Left kidney (tissue), 2 donors: ENCODE results near the gene KRTAP4-6. TPM values are rescaled to one million over a fixed set of nuclear protein-coding genes. Genes with fewer than 3 reads are reported as not detected.
"Not testable (repeated sequence)": the region's sequence is repeated elsewhere in the genome, so short reads cannot be mapped to it uniquely, and the experiment has no call there.

Source experiments
- DNase-seq: peaks from one replicate; pipeline ENCODE4 v3.0.0-alpha.2; 2013
- polyA plus RNA-seq: library from polyadenylated mRNA; unstranded; fragments of 120-200 nt; gene quantifications from one replicate; pipeline ENCODE4 v1.2.1, GENCODE V29; 2013; ENCODE audit not compliant: insufficient read length

KRTAP4-6 gene
- polyA plus RNA-seq, 1 donor, result not detected

DNA sequence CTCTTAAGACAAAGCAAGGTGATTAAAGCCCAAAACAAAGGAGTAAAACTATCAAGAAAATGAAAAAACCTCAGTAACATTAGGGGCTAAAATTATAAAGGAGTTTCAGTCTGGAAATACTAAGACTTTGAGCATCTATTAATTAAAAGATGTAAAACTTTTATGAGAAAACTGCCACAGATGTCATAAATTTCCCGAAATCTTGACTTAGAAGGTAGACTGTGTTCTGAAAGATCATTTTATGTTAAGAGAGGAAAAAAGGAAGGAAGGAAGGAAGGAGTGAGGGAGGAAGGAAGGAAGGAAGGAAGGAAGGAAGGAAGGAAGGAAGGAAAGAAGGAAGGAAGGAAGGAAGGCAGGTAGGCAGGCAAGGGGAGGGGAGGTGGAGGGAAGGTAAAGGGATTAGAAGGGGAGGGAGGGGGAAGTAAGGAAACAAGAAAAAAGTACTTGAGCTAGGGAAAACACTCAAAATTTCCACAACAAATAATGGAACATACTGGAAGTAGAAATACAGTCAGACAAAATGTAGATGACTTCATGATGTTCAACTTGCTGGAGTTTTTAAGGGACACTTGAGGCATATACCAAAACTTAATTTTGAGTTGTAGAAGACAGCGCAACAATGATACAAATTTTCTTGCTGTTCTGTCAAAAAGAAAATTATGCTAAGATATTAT is 7.3 kb upstream of the KRTAP4-6 start:
- no peak for DNase-seq

DNA sequence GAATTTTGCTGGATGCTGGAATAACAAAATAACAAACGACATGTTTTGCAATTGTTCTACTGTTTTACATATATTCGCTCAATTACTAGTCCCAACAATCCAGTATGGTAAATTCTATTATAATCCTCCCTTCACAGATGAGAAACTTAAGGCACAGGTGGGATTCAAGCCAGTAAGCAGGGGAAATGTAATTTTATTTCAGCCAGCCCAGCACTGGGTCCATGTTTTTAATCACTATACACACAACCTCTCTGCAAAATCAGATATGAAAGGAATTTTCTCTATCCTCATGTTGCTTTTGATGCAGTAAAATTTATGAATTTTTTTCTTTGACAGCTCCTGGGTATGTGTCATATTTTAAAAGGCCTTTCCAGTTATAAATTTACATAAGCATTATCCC is 4.9 kb upstream of the KRTAP4-6 start:
- DNase-seq, result no peak

DNA sequence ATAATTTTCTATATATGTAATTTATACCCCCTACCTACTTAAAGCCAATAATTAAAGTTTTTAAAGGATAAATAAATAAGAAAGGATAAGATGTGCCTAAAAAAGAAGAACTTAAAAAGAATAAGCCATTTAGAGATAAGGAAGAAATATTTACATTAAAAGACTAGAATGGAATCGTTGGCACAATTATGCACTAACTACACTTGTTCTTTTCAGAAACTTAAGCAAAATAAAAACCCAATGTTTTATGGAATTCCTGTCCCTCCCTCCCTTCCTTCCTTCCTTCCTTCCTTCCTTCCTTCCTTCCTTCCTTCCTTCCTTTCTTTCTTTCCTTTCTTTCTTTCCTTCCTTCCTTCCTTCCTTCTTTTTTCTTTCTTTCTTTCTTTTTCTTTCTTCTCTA is 4.5 kb upstream of the KRTAP4-6 start:
- no peak for DNase-seq

DNA sequence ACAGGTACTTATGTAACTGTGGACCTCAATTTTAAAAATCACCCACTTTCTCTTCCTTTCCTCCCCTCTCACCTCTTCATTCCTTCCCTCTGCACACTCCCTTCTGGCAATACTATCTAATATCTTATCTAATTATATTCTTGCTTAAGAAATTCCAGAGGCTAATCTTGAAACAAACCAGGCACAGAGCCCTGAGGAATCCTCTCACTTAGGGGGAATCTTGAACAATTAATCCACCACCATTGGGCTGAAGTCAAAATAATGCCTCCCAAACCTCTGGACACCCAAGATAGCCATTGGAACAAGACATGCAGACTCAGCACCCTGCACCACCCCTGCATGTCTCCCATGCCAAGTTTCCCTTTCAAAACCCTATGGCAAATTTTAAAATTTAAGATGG is 1.0 kb upstream of the KRTAP4-6 start:
- DNase-seq, result no peak

DNA sequence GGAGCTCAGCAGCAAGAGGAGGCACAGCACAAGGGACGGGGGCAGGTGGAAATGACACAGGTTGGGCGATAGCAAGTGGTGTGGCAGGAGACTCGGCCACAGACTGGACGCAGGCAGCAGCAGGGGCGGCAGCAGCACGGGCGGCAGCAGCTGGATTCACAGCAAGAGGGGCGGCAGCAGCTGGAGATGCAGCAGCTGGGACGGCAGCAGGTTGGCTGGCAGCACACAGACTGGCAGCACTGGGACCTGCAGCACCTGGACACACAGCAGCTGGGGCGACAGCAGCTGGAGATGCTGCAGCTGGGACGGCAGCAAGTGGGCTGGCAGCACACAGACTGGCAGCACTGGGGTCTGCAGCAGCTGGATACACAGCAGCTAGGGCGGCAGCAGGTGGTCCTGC is 479 bp downstream of the KRTAP4-6 start:
- DNase-seq, result not testable (repeated sequence)

DNA sequence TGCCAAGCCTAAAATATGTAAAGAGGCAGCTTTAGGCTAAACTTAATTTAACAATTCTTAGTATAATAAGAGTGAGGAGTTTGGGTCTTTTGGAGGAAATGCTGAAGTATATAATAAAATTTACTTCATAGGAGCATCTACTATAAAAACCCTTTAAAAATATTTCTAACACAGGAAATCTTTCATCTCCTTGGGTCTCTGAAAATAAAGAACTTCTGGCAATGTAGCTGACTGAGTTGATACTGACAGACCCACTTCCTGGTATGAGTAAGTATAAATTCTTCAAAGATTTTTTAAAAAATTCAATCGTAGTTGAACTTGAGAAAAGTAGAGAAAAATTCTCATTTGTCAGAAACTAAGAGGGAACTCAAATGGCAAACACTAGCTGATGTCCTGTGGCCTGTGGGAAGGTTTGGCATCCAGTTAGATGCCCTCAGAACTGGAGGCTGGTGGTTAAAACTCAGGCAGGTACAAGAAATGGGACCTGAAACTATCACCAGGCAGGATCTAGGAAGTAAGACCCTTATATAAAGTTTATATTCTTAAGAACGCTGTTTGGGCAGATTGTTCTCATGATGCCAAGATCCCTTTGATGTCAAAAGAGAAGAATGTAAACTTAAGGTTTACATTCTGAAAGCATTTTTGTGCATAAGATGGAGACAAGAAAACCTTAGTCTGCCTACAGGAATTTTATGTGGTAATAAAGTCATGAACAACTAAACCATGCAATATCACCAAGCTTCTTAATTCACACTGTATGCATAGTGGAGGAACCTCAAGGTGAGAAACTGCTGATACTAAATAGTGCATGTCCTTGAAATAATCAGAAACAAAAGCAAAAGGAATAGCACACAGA is 6.2 kb downstream of the KRTAP4-6 start:
- no peak for DNase-seq

DNA sequence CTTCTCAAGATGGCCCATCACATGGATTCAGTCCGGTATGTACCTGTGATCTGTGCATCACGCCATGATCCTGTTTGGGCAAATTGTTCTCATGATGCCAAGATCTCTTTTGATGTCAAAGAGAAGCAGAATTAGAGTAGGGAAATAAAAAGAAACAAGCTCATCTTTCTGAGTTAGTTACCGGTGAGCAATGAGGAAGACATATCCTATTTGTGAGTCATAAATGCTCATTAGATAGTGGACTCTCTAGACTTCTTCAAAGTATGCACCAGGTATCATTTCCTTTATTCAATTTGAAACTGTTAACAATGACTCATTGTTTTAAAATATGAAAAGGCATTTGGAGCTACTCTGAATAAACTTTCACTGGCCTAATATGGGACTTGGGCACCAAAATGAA is 8.4 kb downstream of the KRTAP4-6 start:
- DNase-seq, result no peak

DNA sequence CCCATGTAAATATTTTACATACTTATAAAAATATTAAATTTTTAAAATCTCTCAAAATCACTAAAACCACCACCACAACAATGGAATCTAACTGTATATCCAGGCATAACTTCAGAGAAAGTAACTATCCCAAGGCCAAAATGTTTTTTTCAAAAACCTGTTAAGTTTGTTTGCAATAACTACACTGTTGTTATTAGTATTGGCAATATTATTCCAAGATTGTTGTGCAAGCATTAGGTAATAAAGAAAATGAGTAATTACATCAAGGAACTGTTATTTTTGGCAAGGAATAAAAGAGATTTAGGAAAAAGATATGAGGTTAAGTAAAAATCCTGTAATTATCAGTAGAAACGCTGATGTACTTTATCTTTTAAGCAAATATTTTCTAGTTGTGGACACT is 13.0 kb downstream of the KRTAP4-6 start:
- DNase-seq, result no peak

DNA sequence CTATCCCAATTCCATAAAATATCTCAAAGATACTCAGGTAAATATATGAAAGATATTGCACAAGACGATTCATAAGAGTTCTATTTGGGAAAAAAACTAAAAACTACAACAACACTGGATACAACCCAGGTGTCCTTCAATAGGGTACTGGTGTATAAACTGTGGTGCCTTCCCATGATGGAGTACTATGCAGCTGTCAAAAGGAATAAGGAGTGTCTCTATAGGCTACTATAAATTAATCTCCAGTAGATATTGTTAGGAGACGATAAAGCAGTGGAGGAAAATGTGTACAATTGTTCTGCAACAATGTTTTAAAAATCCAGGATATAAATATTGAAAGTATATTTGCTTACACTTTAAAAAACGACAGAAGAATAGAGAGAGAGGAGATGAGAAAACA is 13.9 kb downstream of the KRTAP4-6 start:
- DNase-seq, result no peak

DNA sequence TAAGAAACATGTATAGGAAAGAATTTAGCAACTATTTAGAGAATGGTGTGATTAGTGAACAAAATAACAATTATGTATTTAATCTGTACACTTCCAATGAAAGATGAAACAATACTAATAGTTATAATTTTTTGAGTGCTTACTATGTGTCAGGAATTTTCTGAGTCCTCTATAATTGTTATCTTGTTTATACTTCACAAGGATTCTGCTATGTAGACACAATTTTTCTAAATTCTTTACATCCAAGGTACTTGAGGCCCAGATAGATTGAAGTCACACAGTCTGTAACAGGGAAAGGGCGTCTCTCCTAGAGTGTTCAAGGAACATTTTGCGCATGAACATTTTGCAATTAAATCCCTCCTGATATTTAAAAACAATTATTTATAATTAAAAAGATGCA is 15.3 kb downstream of the KRTAP4-6 start:
- no peak for DNase-seq

DNA sequence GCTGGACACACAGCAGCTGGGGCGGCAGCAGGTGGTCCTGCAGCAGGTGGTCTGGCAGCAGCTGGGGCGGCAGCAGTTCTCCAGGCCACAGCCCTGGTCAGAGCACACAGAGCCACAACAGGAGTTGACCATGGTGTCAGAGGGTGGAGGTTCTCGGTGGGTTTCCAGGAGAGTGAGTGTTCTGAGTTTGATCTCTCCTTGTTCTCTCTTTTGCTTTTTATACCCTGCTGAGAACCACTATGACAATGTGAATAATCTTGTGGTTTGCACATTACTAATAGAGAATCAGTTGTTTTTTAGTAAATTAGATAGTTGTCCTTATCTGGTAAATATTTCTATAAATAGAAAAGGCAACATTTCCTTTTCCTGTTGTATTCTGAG is 16.4 kb downstream of the KRTAP4-6 start, which contains the start of gene KRTAP4-12:
TSS of gene KRTAP4-12 (minus strand) at position 192 of the 381 bp plus-strand sequence. CDS start at position 132, 60 bp downstream.
- not testable (repeated sequence) for DNase-seq

DNA sequence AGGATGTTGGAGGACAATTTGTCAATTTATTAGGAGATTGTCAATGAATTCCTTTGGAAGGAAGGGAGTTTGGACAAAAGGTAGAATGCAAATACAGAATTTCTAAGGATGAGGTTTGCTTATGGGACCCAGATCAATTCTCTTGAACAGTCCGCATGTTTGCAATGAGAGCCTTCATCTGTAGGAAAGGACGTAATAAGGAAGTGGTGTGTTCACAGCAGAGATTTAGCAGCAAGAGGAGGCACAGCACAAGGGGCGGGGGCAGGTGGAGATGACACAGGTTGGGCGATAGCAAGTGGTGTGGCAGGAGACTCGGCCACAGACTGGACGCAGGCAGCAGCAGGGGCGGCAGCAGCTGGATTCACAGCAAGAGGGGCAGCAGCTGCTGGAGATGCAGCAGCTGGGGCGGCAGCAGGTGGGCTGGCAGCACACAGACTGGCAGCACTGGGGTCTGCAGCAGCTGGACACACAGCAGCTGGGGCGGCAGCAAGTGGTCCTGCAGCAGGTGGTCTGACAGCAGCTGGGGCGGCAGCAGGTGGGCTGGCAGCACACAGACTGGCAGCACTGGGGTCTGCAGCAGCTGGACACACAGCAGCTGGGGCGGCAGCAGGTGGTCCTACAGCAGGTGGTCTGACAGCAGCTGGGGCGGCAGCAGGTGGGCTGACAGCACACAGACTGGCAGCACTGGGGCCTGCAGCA is 16.9 kb downstream of the KRTAP4-6 start:
- DNase-seq, result not testable (repeated sequence)

DNA sequence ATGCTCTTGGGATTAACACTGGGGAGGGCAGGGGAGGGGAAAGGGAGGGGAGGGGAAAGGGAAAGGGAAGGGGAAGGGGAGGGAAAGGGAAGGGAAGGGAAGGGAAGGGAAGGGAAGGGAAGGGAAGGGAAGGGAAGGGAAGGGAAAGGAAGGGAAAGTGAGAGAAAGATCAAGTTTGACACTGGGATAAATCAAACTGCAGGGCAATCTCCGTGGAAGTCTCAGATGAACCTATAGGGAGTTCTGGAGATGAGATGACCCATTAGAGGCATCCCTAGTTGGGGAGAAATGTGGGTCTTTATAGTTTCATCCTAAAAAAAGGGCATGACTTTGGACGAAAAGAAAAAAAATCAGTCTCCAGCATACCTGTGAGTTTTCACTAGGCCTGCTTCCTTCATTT is 18.6 kb downstream of the KRTAP4-6 start:
- no peak for DNase-seq

DNA sequence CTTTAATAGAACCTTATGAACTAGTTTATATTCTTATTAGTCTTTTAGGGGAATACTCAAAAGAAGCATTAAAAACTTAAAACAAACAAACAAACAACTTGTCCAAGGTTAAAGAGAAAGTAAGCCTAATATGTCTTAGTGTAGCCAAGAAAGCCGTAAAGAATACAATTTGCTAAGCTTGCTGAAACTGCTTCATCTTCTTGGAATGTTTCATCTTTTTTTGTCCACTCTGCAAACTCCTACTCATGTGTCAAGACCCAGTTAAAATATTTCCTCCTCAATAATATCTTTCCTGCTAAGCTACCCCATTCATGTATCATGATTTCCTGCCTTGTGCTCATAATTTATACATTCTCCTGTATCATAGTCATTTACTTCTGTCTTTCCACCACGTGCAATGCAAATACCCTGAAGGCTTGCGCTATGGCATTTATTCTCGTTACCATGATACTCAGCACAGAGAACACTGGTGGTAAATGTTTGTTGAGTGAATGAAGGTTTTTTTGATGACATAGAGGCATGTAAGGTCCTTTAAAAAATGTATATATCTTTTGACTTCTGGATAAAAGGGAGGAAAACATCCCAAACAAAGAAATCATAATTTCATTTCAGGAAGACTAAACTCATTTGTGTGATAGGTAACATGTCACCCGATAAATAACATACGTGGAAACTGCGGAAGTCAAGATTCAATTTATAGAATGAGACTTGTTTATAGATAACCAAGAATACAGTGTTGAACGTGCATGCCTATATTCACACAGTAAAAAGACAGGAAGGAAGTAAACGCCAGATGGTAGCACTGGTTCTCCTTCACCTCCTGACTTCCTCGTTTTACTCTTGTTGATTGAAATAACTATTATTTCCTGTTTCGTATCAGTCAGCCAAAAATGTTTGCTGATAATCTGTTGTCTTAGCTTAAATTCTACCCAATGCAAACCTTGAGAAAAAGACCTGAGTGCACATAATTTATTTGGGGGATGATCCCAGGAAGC is 20.4 kb downstream of the KRTAP4-6 start:
- DNase-seq, result not testable (repeated sequence)

DNA sequence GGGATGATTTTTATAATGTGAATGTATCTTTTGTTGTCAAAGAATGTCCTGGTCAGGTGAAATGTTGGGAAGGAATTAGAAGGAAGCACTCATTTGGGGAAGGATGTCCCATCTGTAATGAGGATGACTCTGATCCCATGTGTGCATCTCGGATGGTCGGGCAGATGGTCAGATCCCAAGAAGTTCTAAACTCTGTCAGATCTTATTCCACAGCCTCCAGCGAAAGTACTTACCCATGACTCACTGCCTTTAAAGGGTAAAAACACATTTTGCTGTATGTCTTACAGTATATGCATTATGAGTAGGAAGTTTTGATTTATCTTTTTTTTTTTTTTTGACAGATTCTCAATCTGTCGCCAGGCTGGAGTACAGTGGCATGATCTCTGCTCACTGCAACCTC is 21.6 kb downstream of the KRTAP4-6 start:
- DNase-seq, result no peak

DNA sequence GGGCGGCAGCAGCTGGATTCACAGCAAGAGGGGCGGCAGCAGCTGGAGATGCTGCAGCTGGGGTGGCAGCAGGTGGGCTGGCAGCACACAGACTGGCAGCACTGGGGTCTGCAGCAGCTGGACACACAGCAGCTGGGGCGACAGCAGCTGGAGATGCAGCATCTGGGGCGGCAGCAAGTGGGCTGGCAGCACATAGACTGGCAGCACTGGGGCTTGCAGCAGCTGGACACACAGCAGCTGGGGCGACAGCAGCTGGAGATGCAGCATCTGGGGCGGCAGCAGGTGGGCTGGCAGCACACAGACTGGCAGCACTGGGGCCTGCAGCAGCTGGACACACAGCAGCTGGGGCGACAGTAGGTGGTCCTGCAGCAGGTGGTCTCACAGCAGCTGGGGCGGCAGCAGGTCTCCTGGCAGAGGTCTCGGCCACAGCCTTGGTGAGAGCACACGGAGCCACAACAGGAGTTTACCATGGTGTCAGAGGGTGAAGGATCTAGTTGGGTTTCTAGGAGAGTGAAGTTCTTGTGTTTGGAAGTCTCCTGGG is 22.4 kb downstream of the KRTAP4-6 start, which contains the start of gene KRTAP4-11:
TSS of gene KRTAP4-11 (minus strand) at position 528 of the 541 bp plus-strand sequence. CDS start at position 470, 58 bp downstream.
- DNase-seq, result not testable (repeated sequence)

DNA sequence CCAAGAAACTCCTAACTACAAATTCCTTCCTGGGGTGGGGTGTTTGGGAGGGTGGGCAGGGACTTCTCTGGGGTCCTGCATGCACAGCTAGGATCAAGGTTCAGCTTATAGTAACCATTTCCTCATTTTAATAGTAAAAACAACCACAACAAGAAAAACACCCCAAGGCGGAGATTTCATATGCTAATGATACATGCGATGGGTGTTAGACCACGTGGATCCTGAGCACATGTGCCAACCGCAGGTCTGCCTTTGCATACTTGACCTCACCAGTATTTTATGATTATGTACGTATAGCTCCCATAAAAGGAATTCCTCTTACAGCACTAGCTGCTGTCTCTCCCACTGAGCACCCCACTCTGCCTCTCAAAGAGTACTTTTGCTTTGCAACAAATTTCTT is 24.0 kb downstream of the KRTAP4-6 start:
- DNase-seq, result no peak

DNA sequence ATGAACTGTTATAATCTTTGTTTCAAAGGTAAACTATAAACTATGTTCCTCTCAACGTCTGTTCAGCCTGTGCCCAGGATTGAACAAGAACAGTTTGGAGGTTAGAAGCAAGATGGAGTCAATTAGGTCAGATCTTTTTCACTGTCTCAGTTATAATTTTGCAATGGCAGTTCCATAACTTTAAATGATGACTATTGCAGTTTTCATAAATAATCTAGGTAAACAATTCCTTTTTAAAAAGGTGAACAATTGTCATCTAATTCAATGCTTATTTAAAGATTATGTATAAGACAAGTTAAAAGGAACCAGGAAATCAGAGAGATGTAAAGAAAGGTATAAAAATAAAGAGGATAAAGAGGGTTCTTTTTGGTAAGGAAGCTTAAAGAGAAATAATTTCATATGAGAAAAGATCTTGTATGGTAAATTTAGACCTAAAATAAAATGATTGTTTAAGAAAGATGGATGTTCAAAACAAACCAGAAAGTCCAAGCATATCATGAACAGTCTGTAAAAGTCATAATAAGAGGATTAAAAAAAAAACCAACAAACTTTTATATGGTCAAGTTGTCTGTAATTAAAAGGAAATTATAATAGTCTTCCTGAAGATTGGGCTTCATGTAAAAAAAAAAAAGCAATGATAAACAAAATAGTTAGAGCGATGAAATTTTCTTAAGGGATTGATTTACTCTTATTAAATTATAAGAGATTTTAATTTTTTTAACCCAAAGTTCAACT is 29.0 kb downstream of the KRTAP4-6 start:
- no peak for DNase-seq

DNA sequence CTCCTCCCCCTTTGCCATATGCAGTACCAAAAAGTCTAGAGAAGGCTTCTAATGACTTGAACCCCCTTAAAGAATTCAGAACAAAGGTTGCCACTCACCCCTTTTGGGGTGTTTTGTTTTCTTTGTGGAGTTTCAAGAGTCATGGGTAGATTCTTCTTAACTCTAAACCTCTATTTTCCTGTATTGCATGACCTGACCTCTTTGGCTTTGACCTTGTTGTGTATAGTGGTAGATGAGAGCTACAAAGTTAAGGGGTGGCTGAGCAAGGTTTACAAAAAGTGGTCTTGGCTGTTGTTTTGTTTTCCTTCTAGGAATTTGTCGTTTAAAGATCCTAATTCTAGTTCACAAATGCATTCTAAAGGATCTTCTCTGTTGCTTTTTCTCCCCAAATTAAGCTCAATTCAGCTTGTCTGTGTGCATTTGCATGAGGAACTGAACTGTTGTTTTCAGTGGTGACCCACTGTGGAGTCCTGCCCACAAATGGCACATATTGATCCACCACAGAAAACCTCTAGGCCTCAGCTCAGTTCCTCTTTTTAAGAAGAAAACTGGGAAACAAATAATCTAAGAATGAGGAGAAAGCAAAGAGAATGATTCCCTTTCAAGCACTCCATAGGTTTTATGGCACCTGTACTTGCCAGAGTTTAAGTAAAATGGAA is 31.5 kb downstream of the KRTAP4-6 start:
- DNase-seq, result not testable (repeated sequence)

DNA sequence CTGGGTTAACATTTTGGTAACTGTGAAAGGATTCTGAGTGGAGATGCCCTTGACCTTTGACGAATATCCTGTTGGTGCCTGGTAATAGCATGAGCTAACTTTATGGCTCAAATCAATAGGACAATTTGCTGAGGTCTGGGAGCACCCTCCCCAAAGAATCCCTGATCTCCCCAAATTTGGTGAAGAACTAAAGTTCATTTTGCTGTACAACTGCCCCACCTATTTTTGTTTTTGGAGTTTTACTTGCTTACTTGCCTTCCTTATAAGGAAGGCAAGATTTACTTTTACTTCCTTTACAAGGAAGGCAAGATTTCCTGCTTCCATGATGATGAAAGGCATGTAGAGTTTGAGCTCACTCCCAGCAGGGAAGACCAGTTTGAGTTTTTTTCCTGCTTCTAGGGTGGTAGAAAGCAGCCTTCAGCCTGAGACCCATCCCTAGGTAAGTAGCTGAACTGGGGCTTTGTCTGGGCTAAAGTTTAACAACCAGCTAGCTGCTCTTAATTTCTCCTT is 32.3 kb downstream of the KRTAP4-6 start:
- DNase-seq, result no peak
